Measurements from ENCODE around the gene KLHL3.

DNA sequence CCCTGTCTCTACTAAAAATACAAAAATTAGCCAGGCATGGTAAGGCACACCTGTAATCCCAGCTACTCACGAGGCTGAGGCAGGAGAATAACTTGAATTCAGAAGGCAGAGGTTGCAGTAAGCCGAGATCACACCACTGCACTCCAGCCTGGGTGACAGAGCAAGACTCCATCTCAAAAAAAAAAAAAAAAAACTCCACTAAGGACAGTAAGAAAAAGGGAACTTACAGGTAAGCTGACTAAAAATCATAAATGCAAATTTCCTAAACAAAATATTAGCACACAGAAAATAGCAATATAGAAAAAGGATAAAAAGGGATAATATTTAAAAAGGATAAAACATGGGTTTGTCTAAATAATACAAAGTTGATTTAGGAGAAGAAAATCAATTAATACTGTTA lies 46.2 kb upstream of the KLHL3 start:
- TF ChIP-seq, protein P1, sequence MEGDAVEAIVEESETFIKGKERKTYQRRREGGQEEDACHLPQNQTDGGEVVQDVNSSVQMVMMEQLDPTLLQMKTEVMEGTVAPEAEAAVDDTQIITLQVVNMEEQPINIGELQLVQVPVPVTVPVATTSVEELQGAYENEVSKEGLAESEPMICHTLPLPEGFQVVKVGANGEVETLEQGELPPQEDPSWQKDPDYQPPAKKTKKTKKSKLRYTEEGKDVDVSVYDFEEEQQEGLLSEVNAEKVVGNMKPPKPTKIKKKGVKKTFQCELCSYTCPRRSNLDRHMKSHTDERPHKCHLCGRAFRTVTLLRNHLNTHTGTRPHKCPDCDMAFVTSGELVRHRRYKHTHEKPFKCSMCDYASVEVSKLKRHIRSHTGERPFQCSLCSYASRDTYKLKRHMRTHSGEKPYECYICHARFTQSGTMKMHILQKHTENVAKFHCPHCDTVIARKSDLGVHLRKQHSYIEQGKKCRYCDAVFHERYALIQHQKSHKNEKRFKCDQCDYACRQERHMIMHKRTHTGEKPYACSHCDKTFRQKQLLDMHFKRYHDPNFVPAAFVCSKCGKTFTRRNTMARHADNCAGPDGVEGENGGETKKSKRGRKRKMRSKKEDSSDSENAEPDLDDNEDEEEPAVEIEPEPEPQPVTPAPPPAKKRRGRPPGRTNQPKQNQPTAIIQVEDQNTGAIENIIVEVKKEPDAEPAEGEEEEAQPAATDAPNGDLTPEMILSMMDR (IDR thresholded peaks at IDR 0.05) = no peak
- no peak for TF ChIP-seq PRRX2 (CRISPR knock-in tag; IDR thresholded peaks at IDR 0.05)
- TF ChIP-seq, protein P2, sequence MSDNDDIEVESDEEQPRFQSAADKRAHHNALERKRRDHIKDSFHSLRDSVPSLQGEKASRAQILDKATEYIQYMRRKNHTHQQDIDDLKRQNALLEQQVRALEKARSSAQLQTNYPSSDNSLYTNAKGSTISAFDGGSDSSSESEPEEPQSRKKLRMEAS (CRISPR knock-in tag; IDR thresholded peaks at IDR 0.05) = no peak
- no peak for TF ChIP-seq NR2C2 (CRISPR knock-in tag; IDR thresholded peaks at IDR 0.05)
- TF ChIP-seq, protein P3, sequence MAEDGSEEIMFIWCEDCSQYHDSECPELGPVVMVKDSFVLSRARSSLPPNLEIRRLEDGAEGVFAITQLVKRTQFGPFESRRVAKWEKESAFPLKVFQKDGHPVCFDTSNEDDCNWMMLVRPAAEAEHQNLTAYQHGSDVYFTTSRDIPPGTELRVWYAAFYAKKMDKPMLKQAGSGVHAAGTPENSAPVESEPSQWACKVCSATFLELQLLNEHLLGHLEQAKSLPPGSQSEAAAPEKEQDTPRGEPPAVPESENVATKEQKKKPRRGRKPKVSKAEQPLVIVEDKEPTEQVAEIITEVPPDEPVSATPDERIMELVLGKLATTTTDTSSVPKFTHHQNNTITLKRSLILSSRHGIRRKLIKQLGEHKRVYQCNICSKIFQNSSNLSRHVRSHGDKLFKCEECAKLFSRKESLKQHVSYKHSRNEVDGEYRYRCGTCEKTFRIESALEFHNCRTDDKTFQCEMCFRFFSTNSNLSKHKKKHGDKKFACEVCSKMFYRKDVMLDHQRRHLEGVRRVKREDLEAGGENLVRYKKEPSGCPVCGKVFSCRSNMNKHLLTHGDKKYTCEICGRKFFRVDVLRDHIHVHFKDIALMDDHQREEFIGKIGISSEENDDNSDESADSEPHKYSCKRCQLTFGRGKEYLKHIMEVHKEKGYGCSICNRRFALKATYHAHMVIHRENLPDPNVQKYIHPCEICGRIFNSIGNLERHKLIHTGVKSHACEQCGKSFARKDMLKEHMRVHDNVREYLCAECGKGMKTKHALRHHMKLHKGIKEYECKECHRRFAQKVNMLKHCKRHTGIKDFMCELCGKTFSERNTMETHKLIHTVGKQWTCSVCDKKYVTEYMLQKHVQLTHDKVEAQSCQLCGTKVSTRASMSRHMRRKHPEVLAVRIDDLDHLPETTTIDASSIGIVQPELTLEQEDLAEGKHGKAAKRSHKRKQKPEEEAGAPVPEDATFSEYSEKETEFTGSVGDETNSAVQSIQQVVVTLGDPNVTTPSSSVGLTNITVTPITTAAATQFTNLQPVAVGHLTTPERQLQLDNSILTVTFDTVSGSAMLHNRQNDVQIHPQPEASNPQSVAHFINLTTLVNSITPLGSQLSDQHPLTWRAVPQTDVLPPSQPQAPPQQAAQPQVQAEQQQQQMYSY (CRISPR knock-in tag; IDR thresholded peaks at IDR 0.05) = no peak
- TF ChIP-seq, protein P4, sequence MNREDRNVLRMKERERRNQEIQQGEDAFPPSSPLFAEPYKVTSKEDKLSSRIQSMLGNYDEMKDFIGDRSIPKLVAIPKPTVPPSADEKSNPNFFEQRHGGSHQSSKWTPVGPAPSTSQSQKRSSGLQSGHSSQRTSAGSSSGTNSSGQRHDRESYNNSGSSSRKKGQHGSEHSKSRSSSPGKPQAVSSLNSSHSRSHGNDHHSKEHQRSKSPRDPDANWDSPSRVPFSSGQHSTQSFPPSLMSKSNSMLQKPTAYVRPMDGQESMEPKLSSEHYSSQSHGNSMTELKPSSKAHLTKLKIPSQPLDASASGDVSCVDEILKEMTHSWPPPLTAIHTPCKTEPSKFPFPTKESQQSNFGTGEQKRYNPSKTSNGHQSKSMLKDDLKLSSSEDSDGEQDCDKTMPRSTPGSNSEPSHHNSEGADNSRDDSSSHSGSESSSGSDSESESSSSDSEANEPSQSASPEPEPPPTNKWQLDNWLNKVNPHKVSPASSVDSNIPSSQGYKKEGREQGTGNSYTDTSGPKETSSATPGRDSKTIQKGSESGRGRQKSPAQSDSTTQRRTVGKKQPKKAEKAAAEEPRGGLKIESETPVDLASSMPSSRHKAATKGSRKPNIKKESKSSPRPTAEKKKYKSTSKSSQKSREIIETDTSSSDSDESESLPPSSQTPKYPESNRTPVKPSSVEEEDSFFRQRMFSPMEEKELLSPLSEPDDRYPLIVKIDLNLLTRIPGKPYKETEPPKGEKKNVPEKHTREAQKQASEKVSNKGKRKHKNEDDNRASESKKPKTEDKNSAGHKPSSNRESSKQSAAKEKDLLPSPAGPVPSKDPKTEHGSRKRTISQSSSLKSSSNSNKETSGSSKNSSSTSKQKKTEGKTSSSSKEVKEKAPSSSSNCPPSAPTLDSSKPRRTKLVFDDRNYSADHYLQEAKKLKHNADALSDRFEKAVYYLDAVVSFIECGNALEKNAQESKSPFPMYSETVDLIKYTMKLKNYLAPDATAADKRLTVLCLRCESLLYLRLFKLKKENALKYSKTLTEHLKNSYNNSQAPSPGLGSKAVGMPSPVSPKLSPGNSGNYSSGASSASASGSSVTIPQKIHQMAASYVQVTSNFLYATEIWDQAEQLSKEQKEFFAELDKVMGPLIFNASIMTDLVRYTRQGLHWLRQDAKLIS (CRISPR knock-in tag; IDR thresholded peaks at IDR 0.05; ENCODE audit: borderline replicate concordance) = no peak
